NOMO-1 treated with dmso at 0.1 percent for 144 hours (cell line): ENCODE measurements around the gene CD200R1L.

Experiments
- DNase-seq: peaks from one replicate; lab custom pipeline; 2025; ENCODE audit not compliant: unreplicated experiment; lab: John Stamatoyannopoulos, UW

CD200R1L gene

DNA sequence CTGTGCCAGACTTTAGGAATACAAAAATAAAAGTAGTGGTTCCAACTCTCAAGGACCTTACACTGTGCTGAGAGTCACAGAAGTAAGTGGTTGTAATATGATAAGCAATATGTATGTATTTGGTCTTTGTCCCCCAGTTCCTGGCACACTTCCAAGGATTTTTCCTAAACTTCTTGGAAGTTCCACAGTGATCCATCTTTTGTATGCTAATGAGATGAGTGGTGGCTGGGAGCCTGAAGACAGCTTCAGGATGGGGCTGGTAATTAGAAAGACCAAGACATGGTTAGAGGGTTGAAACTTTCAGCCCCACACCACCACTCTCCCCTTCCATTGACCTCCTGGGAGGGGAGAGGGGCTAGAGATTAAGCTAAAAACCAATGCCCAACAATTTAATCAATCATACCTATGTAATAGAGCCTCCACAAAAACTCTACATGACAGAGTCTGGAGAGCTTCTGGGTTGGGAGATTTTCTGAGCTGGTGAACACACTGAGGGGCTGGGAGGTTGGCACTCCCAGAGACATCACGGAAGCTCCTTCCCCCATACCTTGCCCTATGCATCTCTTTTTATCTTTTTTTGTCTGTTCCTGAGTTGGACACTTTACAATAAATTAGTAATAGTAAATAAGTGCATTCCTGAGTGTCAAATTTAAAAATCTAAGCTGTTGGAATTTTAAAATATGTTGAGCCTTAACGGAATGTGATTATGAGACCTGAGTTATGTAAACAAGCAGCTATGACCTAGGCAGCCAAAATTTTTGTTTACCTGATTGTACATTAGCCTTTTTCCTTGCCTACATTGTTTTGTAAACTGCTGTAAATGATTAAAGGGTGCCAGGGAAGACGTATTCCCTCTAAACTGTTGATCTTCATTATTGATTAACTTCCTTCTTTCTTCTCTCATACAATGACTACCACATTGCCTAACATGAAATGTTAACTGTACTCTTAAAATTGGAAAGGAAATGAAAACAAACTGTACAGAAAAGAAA is 24.3 kb downstream of the CD200R1L start:
- DNase-seq: no peak

DNA sequence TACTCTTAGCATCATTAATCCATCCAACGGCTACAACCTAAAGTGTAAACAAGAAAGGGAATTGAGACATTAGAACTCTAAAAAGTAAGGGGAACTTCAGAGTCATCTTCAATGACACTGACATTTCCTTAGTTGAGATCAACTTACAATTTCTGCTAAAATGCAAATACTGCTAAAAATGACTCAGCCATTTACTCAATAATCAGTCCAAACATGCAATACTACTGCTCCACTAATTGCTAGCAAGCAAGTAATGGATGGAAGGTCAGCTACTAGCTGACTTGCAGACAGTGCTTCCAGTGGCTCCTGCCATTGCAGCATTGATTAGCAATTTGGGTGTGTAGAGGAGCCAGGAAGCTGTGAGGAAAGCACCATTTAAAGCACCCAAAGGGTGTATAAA is 28.4 kb downstream of the CD200R1L start:
- peak; percentile 64 for DNase-seq

DNA sequence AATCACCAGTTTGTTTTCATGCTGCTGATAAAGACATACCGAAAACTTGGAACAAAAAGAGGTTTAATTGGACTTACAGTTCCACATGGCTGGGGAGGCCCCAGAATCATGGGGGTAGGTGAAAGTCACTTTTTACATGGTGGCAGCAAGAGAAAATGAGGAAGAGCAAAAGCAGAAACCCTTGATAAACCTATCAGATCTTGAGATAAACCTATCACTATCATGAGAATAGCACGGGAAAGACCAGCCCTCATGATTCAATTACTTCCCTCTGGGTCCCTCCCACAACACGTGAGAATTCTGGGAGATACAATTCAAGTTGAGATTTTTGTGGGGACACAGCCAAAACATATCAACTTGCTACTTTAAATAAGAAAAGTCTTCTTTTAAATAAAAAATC is 28.9 kb downstream of the CD200R1L start:
- no peak for DNase-seq

DNA sequence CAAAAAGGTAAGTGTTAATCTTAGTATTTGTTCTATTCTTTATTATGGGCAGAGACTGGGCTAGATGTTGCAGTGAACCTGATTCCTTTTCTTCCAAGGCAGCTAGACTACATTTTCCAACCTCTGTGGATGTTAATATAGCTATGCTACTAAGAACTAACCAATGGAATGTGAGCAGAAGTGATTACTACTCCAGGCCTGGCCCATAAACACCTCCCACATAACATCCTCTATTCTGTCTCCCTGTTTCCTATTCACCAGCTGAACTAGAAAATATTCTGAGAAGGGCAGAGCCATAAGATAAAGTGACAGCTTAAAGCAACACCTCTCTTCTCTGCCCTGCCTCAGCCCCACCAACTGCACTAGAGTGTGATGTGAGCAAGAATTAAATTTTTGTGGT is 29.4 kb downstream of the CD200R1L start:
- no peak for DNase-seq

DNA sequence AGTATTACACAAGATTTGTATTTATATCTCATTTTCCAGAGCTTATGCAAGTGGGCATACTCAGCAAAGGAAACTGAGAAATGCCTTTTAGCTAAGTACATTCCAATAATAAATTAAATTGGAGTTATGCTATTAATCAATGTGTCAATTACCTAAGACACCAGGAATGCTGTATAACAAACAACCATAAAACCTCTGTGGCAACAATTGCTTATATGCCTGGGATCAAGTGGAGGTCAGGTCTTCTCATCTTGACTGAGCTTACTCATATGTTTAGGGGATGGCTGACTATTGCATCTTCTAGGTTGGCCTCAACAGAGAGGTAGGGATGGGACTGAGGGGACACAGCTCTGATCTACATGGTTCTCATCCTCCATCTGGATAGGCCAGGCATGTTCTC is 30.7 kb downstream of the CD200R1L start:
- no peak for DNase-seq

DNA sequence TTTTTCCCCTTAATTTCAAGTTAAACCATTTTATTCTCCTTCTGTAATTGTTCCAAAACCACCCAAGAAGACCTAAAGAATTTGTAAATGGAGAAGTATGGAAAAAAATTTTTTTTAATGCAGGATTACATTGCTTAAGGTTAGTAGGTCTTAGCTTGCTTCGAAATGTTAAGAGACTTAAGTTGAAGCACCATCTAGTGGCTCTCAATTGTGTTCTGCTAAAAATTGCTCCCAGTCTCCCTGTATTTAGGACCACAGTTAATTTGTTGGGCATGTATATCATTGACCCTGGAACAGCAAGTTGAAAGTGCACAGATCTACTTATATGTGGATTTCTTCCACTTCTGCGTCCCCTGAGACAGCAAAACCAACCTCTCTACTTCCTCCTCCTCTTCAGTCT is 32.4 kb downstream of the CD200R1L start:
- DNase-seq: no peak

DNA sequence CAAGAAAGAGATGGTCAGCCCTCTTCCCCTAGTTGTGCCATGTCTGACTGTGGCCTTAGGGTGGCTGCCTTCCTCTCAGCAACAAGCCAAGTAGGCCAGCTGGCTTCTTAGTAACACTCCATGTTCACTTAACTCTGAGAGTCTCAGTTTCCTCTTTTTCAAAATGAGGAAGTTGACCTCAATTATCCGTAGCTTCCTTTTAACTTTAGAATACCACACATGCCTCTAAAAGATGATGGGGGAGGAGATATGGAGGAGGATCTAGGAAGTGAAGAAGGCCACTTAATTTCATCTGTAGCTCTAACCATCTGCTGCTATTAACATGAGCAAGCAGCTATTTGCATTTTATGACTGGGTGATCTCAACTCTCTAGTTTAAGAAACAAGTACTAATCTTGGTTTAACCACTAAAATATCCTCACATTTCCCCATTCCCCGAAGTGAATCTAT is 32.9 kb downstream of the CD200R1L start:
- peak; percentile 95 for DNase-seq

DNA sequence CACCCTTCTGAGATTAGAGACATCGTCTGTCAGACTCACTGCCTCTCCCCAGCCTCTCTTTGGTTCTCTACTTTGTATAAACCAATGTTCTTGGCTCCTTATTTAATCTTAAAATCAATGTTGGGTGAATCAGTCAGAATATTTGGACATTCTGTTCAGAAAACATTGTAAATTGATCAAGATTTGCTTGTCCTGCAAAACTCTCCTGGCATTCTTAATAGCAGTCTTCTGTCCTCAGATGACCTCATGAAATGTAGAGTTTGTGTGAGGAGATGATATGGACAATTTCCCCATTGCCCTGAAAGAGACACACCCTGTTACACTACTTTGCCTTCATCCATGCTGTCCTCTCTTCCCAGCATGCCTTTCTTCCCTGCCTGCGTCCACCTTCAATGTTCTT is 33.6 kb downstream of the CD200R1L start:
- DNase-seq: no peak

DNA sequence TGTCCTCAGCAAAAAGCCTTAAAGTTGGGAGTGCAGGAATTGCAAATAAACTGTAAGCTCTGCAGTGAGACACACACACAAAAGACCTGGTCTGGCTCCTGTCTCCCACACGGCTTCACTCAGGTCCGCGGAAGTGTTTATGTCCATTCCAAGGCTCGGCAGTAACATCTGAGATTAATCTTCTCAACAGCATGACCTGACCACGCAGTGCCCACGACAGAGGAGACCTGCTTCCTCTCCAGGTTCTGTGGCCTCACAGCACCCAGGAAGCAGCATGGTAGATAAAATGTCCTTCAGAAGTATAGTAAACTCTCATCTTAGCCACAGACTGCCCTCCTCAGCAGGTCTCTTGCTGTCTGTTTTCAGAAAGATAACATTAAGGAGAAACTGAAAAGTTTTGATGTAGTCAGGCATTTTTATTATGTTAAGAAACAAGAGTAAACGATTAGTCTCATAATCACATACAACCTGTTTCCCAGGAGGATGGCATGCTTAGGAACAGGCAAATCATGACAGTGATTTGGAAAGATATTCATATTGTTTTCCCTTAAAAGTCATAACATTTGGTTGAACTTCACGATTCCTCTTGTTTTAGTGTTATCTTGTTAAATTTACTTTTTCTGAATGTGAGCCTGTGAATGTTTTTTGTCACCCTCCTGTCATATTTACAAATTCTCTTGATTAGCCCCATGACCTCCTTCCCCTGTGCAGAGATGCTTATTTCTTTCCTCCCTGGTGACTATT is 34.6 kb downstream of the CD200R1L start:
- DNase-seq: no peak

DNA sequence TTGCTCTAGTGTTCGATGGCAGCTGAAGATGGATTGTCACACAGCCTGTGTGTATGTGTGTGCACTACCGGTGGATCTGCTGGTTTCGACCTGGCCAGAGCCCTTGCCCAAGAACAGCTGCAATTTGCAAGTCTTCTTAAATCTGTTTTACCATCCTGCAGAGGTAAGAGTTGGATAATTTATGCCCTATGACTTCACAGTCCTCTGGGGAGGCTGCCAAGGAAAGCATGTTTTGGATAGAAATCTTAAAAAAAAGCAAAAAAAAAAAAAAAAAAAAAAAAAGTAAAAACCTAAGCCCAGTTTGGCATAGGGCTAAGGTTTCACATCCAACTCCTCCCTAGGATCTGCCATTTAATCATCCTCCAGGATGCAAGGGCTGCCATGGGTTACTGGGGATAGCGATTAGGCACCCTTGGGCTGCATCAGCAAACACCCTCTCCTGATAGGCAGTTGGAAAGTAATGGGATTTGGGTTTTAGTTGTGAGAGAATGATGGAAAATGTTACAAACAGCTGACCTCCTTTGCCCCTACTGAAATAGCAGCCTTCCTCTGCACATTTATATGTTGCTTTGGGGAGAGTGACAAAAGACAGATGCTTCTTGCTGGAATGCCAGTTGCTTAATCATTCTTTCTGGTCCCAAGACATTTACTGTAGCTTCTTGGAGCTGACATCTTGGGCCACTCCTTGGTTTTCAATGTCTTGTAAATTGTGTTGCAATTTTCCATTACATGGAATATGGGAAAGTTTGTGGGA is 35.4 kb downstream of the CD200R1L start:
- no peak for DNase-seq

DNA sequence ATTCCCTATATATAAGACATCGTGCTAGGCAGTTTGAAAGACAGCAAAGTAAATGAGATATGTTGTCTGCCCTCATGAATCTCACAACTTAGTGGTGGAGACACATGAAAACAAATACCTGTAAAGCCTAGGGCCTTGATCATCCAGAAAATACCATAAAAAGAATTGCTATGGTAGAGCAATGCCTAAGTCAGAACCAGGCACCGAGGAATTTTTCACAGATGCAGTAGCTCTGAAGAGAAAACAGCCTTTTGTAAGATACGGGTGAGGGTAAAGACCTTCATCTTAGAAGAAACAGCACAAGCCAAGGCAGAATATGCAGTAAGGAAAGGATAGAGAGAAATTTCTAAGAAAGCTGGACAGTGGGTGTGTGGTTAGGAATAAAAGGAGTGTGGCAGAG is 36.1 kb downstream of the CD200R1L start:
- no peak for DNase-seq

DNA sequence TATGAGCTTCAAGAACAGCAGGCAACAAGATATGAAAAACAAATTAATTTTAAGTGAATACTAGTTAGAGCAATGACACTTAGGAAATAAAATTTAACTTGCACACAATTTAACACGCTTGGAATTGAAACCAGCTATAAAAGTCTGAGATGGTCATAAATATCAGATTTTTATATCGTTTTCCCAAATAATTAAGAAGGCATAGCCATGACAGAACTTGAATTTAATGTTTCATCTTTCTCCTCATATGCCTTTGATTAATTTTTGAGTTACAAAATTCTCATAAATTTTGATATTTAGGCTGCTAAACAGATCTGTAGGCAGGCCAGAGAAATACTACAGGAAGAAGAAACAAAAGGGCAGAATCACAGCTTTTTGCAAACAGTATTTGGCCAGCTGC is 38.5 kb downstream of the CD200R1L start:
- DNase-seq: no peak

DNA sequence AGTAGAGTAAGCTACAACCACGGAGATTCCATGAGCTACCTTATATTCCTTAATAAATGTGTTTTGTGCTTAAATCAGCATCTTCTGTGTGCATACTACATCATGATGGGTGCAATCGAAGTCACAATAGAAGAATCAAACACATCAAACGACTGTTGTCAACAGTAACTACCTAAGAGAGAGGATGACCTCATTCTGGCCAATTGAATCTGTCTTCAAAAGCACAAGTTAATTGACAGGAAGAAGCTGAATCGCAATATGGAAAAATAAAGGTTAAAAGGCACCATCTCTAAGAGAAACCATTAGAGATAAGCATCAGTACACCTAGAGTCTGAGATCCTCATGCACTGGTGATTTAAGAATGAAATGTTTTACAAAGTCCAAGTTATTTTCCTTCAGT is 39.0 kb downstream of the CD200R1L start:
- no peak for DNase-seq

DNA sequence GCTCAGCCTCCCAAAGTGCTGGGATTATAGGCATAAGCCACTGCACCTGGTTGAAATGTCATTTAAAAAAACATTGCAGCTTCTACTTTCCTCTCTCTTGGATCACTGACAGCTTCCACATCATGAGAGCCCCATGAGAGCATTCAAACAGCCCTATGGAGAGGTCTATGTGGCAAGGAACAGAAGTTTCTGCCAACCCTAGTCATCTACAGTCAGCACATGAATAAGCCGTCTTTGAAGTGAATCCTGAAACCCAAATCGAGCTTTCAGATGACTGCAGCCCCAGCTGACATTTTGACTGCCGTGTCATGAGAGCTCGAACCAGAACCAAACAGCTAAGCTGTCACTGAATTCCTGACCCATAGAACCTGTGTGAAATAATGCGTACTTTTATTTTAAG is 39.8 kb downstream of the CD200R1L start:
- DNase-seq: no peak

DNA sequence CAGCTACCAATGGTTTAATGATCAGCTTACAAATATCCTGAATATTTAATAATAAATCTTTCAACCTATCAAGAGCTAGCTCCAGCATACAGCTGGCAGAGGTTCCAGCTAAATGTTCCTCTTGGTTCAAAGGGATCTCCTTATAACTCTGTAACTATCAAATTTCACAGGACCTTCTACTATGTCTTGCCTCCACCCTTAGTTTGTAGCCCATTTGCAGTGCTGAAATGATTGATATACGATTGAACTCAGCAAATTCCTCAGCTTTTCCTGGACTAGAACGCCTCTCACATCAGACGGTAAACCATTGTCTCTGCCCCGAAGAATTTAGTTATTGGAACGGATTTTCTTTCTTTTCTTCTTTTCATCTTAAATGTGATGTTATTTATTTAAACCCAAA is 41.5 kb downstream of the CD200R1L start:
- no peak for DNase-seq

DNA sequence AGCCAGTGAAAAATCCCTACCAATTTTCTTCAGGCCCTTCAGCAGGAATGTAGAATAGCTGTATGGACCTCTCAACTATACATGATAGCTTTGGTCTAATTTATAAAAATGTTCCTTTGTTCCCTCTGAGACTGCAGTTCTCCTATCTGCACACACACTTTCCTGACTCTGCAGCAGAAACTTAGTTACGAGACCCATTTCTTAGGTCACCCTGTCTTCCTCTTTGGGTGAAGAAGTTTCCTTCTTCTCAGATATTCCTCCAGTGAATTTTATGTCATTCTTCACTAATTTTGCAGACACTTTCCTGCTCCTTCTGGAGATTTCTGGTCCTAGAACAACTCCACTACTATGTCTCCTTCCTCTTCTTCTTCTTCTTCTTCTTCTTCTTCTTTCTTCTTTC is 42.6 kb downstream of the CD200R1L start:
- no peak for DNase-seq

DNA sequence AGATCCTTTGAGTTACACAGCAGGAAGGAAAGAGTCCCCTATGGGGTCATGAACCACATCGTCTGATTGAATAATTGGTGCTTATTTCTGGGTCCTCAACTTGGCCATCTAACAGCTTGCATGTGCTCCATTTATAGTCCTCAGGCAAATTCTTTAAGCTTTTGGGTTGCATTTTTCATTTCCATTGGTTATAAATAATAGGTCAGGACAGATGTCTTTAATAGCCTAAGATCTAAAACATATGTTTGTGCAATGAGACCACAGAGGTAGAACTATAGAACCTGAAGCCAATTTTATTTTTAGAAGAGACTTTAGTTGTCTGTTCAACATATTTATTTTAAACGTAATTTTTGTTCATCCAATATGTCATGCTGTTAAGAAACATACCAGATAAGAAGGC is 43.2 kb downstream of the CD200R1L start:
- no peak for DNase-seq

DNA sequence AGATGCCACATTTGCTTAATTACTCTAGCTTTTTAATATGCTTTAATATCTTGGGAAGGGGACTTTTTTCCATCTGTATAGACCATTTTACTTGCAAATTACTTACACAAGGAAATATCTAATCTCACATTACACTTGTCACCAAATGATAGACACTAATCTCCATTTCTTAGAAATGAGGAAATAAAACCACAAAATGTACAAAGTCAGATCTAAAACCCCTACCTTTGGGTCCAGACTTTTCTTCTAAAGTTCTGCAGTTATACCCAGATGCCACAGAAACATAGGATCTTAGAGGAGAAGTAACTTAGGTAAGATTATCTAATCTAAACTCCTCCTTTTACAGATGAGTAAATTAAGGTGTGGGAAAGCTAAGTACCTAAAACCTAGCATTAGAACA is 44.3 kb downstream of the CD200R1L start:
- DNase-seq: no peak

DNA sequence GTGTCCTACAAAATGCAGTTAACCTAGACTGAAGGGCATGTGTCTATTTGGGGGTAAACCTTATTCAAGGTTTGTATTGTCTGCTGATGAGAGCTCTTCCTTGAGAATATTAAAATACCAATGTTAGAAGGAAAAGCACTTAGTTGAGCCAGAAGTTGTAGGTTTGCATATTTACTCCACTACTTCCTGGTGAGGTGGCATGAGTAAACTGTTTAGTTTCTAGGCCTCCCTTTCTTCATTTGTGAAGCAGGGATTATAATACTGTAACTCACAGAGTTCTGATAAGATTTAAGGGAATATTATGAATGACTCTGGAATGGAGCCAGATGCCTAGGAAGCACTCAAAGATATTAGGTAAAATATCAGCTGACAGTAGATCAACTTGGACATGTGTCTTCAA is 46.7 kb downstream of the CD200R1L start:
- DNase-seq: no peak

DNA sequence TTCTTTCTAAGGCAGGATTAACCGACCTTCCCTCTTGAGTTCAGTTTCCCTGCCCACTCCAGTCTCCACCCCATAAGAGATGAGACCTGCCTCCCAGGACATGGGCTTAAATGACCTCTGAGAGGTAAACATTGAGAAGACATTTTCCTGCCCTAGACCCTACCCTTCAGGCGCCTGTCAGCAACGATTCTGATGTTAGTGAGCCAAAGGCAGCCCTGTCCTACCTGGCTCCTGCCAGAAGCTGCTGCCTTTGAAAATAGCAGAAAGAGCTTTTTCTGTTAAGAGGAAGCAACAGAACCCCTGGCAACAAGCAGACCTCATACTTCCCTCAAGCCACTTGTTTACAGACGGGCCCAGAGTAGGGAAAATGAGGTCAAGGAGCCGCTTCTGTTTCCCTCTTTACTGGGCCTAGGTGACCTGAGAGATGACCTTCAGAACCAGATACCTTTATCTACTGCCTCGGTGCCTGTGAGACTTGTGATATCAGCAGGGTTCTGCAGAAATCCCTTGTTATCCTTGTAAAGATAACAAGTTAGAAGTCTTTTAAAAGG is 52.0 kb downstream of the CD200R1L start:
- DNase-seq: peak; percentile 53
